Neural cell (in vitro differentiated cells): ENCODE data around the gene HS6ST3. TPM values are rescaled to one million over a fixed set of nuclear protein-coding genes. Genes with fewer than 3 reads are reported as not detected.

Experiments
- H2AFZ ChIP-seq: fragments of 200-600, 300-800 bp; sonication (generic), shearing (Covaris generic); 2 replicates; pipeline ENCODE4 v1.6.0; 2014; ENCODE audit warnings: low read depth, mild to moderate bottlenecking, antibody characterized with exemption, low read length, moderate library complexity
- H3F3A ChIP-seq: fragments of 200-600 bp; shearing (Covaris generic); 2 replicates; pipeline ENCODE4 v1.6.1; 2016; ENCODE audit warnings: mild to moderate bottlenecking, moderate library complexity, mixed read lengths, antibody characterized with exemption, low read length; ENCODE audit not compliant: insufficient read depth, poor library complexity, severe bottlenecking
- H3K27ac ChIP-seq: fragments of 200-600, 300-800 bp; sonication (generic), shearing (Covaris generic); 2 replicates; pipeline ENCODE4 v1.5.1; 2014; ENCODE audit warnings: mild to moderate bottlenecking, low read length, moderate library complexity
- H3K27me3 ChIP-seq: fragments of 300-800, 200-600 bp; sonication (generic), shearing (Covaris generic); 2 replicates; pipeline ENCODE4 v1.6.0; 2014; ENCODE audit warnings: mild to moderate bottlenecking, low read depth, low read length, moderate library complexity; ENCODE audit not compliant: insufficient read depth
- H3K36me3 ChIP-seq: fragments of 300-800, 200-600 bp; sonication (generic), shearing (Covaris generic); 2 replicates; pipeline ENCODE4 v1.5.1; 2014; ENCODE audit warnings: mild to moderate bottlenecking, antibody characterized with exemption, low read length, moderate library complexity; ENCODE audit not compliant: insufficient read depth
- H3K4me2 ChIP-seq: fragments of 300-800, 200-600 bp; sonication (generic), shearing (Covaris generic); 2 replicates; pipeline ENCODE4 v1.6.0; 2014; ENCODE audit warnings: mild to moderate bottlenecking, low read length
- H3K4me3 ChIP-seq: fragments of 300-800, 200-600 bp; sonication (generic), shearing (Covaris generic); 2 replicates; pipeline ENCODE4 v1.5.1; 2014; ENCODE audit warnings: mild to moderate bottlenecking, low read length, moderate library complexity
- H3K79me2 ChIP-seq: fragments of 200-600 bp; shearing (Covaris generic); replicated peaks from 2 replicates; pipeline ENCODE4 v1.6.0; 2014; ENCODE audit warnings: mild to moderate bottlenecking, low read length, moderate library complexity; ENCODE audit not compliant: insufficient read depth
- H3K9ac ChIP-seq: fragments of 300-800, 200-600 bp; sonication (generic), shearing (Covaris generic); 2 replicates; pipeline ENCODE4 v1.6.1; 2016; ENCODE audit warnings: mild to moderate bottlenecking, low read length, mixed read lengths
- H3K9me2 ChIP-seq: fragments of 200-600 bp; shearing (Covaris generic); 2 replicates; pipeline ENCODE4 v1.6.1; 2016; ENCODE audit warnings: mild to moderate bottlenecking, low read length, mixed read lengths; ENCODE audit not compliant: insufficient read depth
- H3K9me3 ChIP-seq: fragments of 200-600, 300-800 bp; sonication (generic), shearing (Covaris generic); 2 replicates; pipeline ENCODE4 v1.6.1; 2016; ENCODE audit warnings: mild to moderate bottlenecking, mixed run types, low read length, moderate library complexity, mixed read lengths
- H4K20me1 ChIP-seq: fragments of 200-600 bp; shearing (Covaris generic); 2 replicates; pipeline ENCODE4 v1.6.1; 2016; ENCODE audit warnings: mild to moderate bottlenecking, mixed run types; ENCODE audit not compliant: insufficient read depth
- EP300 ChIP-seq: fragments of 450-650 bp; conservative IDR thresholded peaks from 2 replicates; pipeline ENCODE4 v1.6.1; 2014; ENCODE audit warnings: antibody characterized with exemption, mild to moderate bottlenecking, moderate library complexity; ENCODE audit not compliant: poor library complexity, severe bottlenecking
- EZH2 ChIP-seq: fragments of 200-600, 300-800 bp; shearing (Covaris generic), sonication (generic); IDR thresholded peaks from 2 replicates; pipeline ENCODE4 v1.6.1; 2014; ENCODE audit warnings: antibody characterized with exemption, low read length, borderline replicate concordance, mild to moderate bottlenecking; ENCODE audit not compliant: insufficient read depth, poor library complexity, severe bottlenecking
- MXI1 ChIP-seq: fragments of 450-650 bp; conservative IDR thresholded peaks from 2 replicates; pipeline ENCODE4 v1.6.1; 2014; ENCODE audit warnings: antibody characterized with exemption, mild to moderate bottlenecking; ENCODE audit not compliant: poor library complexity, severe bottlenecking
- POLR2AphosphoS5 ChIP-seq: IDR thresholded peaks from 2 replicates; pipeline ENCODE4 v1.6.1; 2012
- RAD21 ChIP-seq: fragments of 450-650 bp; conservative IDR thresholded peaks from 2 replicates; pipeline ENCODE4 v1.6.1; 2014; ENCODE audit warnings: antibody characterized with exemption, mild to moderate bottlenecking, moderate library complexity
- REST ChIP-seq: IDR thresholded peaks from 2 replicates; pipeline ENCODE4 v1.6.1; 2012; ENCODE audit warnings: borderline replicate concordance
- SMC3 ChIP-seq: fragments of 450-650 bp; conservative IDR thresholded peaks from 2 replicates; pipeline ENCODE4 v1.6.1; 2014; ENCODE audit warnings: antibody characterized with exemption, mild to moderate bottlenecking, moderate library complexity; ENCODE audit not compliant: poor library complexity
- TAF1 ChIP-seq: IDR thresholded peaks from 2 replicates; pipeline ENCODE4 v1.6.1; 2012; ENCODE audit warnings: low read depth
- polyA plus RNA-seq: library from polyadenylated mRNA; depleted of rRNA; stranded (reverse); fragments of >200 nt; gene quantifications from 2 replicates; pipeline ENCODE4 v1.2.3, GENCODE V29; 2014
- TF ChIP-seq, protein P1 (sequence below): fragments of 450-650 bp; IDR thresholded peaks from 2 replicates; pipeline ENCODE4 v1.5.1; 2014; ENCODE audit warnings: antibody characterized with exemption, mild to moderate bottlenecking, moderate library complexity; ENCODE audit not compliant: poor library complexity, severe bottlenecking

The HS6ST3 gene
- polyA plus RNA-seq, 1 donor from 2014 or later: 10.9 TPM

GRCh38 chr13:96821381-96821780 lies 731.5 kb downstream of the HS6ST3 start:
- Histone ChIP-seq H3K4me2 (no peak overlapping the region), H3K36me3 (no peaks in the 10 kb centered on the region), H3K9me3 (no peaks in the 10 kb centered on the region), H3K79me2 (no peaks in the 10 kb centered on the region), H3K27ac (no peak overlapping the region), H3K27me3 (no peaks in the 10 kb centered on the region), H4K20me1 (no peaks in the 10 kb centered on the region), H3K9ac (no peak overlapping the region), H3F3A (no peaks in the 10 kb centered on the region), H3K4me3 (no peak overlapping the region), H2AFZ (no peak overlapping the region), H3K9me2 (no peaks in the 10 kb centered on the region)
- TF ChIP-seq, protein P1, sequence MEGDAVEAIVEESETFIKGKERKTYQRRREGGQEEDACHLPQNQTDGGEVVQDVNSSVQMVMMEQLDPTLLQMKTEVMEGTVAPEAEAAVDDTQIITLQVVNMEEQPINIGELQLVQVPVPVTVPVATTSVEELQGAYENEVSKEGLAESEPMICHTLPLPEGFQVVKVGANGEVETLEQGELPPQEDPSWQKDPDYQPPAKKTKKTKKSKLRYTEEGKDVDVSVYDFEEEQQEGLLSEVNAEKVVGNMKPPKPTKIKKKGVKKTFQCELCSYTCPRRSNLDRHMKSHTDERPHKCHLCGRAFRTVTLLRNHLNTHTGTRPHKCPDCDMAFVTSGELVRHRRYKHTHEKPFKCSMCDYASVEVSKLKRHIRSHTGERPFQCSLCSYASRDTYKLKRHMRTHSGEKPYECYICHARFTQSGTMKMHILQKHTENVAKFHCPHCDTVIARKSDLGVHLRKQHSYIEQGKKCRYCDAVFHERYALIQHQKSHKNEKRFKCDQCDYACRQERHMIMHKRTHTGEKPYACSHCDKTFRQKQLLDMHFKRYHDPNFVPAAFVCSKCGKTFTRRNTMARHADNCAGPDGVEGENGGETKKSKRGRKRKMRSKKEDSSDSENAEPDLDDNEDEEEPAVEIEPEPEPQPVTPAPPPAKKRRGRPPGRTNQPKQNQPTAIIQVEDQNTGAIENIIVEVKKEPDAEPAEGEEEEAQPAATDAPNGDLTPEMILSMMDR: no peak
- TF ChIP-seq EZH2 (no peak), MXI1 (no peak), TAF1 (no peak), REST (no peak)

GRCh38 chr13:96821971-96822370 lies 732.1 kb downstream of the HS6ST3 start:
- TF ChIP-seq MXI1 (no peak), EZH2 (no peak), EP300 (no peak), REST (no peak), RAD21 (no peak), TAF1 (no peak), SMC3 (no peak), POLR2AphosphoS5 (no peak)
- TF ChIP-seq, protein P1: no peak
- H3F3A ChIP-seq: no peaks in the 10 kb centered on the region
- H3K36me3 ChIP-seq: no peaks in the 10 kb centered on the region
- no peaks in the 10 kb centered on the region for H3K27me3 ChIP-seq
- no peak overlapping the region for H3K27ac ChIP-seq
- no peak overlapping the region for H3K9ac ChIP-seq
- no peaks in the 10 kb centered on the region for H3K9me2 ChIP-seq
- no peak overlapping the region for H2AFZ ChIP-seq
- H4K20me1 ChIP-seq: no peaks in the 10 kb centered on the region
- no peak overlapping the region for H3K4me3 ChIP-seq
- H3K4me2 ChIP-seq: no peak overlapping the region
- H3K9me3 ChIP-seq: no peaks in the 10 kb centered on the region
- no peaks in the 10 kb centered on the region for H3K79me2 ChIP-seq
